ENCODE data around the gene CFP. TPM values are rescaled to one million over a fixed set of nuclear protein-coding genes. Genes with fewer than 3 reads are reported as not detected.

Gene CFP
- polyA plus RNA-seq, 1 donor from 2014 or later, result 4.8 TPM

GRCh38 chrX:47595716-47596251, 33.9 kb downstream of the CFP start:
- no peak overlapping the region for H3K27ac ChIP-seq (ENCODE audit: low read length)
- no peak overlapping the region for H3K4me2 ChIP-seq (ENCODE audit: low read length)
- no peak for TF ChIP-seq MXI1 (conservative IDR thresholded peaks at IDR 0.05; ENCODE audit: poor library complexity, severe bottlenecking)
- no peak overlapping the region for H3K4me3 ChIP-seq (ENCODE audit: low read length)
- H3K79me2 ChIP-seq (replicated peaks; ENCODE audit: insufficient read depth, low read length), result no peaks in the 10 kb centered on the region
- H3K9me3 ChIP-seq (ENCODE audit: low read length), result no peaks in the 10 kb centered on the region
- no peaks in the 10 kb centered on the region for H3F3A ChIP-seq (ENCODE audit: insufficient read depth, low read length, poor library complexity, severe bottlenecking)
- H3K36me3 ChIP-seq (ENCODE audit: insufficient read depth, low read length), result no peaks in the 10 kb centered on the region
- H3K9me2 ChIP-seq (ENCODE audit: insufficient read depth, low read length), result no peaks in the 10 kb centered on the region
- no peaks in the 10 kb centered on the region for H3K27me3 ChIP-seq (ENCODE audit: insufficient read depth, low read depth, low read length)
- no peak overlapping the region for H3K9ac ChIP-seq (ENCODE audit: low read length)
- H4K20me1 ChIP-seq (ENCODE audit: insufficient read depth), result no peaks in the 10 kb centered on the region
- no peak overlapping the region for H2AFZ ChIP-seq (ENCODE audit: low read depth, low read length)

GRCh38 chrX:47593522-47593921, 36.2 kb downstream of the CFP start:
- H3K9ac ChIP-seq (ENCODE audit: low read length), result no peak overlapping the region
- no peaks in the 10 kb centered on the region for H3K79me2 ChIP-seq (replicated peaks; ENCODE audit: insufficient read depth, low read length)
- H3K9me2 ChIP-seq (ENCODE audit: insufficient read depth, low read length), result no peaks in the 10 kb centered on the region
- no peak overlapping the region for H2AFZ ChIP-seq (ENCODE audit: low read depth, low read length)
- H3K4me3 ChIP-seq (ENCODE audit: low read length), result no peak overlapping the region
- no peaks in the 10 kb centered on the region for H3K27me3 ChIP-seq (ENCODE audit: insufficient read depth, low read depth, low read length)
- H3K9me3 ChIP-seq (ENCODE audit: low read length), result no peaks in the 10 kb centered on the region
- H3K27ac ChIP-seq (ENCODE audit: low read length), result no peak overlapping the region
- H3F3A ChIP-seq (ENCODE audit: insufficient read depth, low read length, poor library complexity, severe bottlenecking), result no peaks in the 10 kb centered on the region
- H3K4me2 ChIP-seq (ENCODE audit: low read length), result no peak overlapping the region
- no peaks in the 10 kb centered on the region for H3K36me3 ChIP-seq (ENCODE audit: insufficient read depth, low read length)
- TF ChIP-seq EP300 (conservative IDR thresholded peaks at IDR 0.05; ENCODE audit: poor library complexity, severe bottlenecking), result no peak
- TF ChIP-seq REST (IDR thresholded peaks at IDR 0.05; ENCODE audit: borderline replicate concordance), result no peak
- TF ChIP-seq EZH2 (IDR thresholded peaks at IDR 0.05; ENCODE audit: borderline replicate concordance, insufficient read depth, low read length, poor library complexity, severe bottlenecking), result no peak
- no peak for TF ChIP-seq RAD21 (conservative IDR thresholded peaks at IDR 0.05)
- no peak for TF ChIP-seq MXI1 (conservative IDR thresholded peaks at IDR 0.05; ENCODE audit: poor library complexity, severe bottlenecking)
- no peak for TF ChIP-seq CTCF (IDR thresholded peaks at IDR 0.05; ENCODE audit: poor library complexity, severe bottlenecking)
- no peak for TF ChIP-seq POLR2AphosphoS5 (IDR thresholded peaks at IDR 0.05)
- TF ChIP-seq SMC3 (conservative IDR thresholded peaks at IDR 0.05; ENCODE audit: poor library complexity), result no peak
- TF ChIP-seq TAF1 (IDR thresholded peaks at IDR 0.05; ENCODE audit: low read depth), result no peak
- no peaks in the 10 kb centered on the region for H4K20me1 ChIP-seq (ENCODE audit: insufficient read depth)

GRCh38 chrX:47590984-47591383, 38.7 kb downstream of the CFP start:
- Histone ChIP-seq H3K27me3 (ENCODE audit: insufficient read depth, low read depth, low read length) (no peaks in the 10 kb centered on the region), H2AFZ (ENCODE audit: low read depth, low read length) (no peak overlapping the region), H3K4me2 (ENCODE audit: low read length) (no peak overlapping the region), H3K27ac (ENCODE audit: low read length) (no peak overlapping the region), H3K4me3 (ENCODE audit: low read length) (no peak overlapping the region), H3K36me3 (ENCODE audit: insufficient read depth, low read length) (no peaks in the 10 kb centered on the region), H3K79me2 (replicated peaks; ENCODE audit: insufficient read depth, low read length) (no peaks in the 10 kb centered on the region), H4K20me1 (ENCODE audit: insufficient read depth) (no peaks in the 10 kb centered on the region), H3K9me3 (ENCODE audit: low read length) (no peaks in the 10 kb centered on the region), H3K9me2 (ENCODE audit: insufficient read depth, low read length) (no peaks in the 10 kb centered on the region), H3K9ac (ENCODE audit: low read length) (no peak overlapping the region), H3F3A (ENCODE audit: insufficient read depth, low read length, poor library complexity, severe bottlenecking) (no peaks in the 10 kb centered on the region)
- no peak for TF ChIP-seq MXI1 (conservative IDR thresholded peaks at IDR 0.05; ENCODE audit: poor library complexity, severe bottlenecking)
- no peak for TF ChIP-seq CTCF (IDR thresholded peaks at IDR 0.05; ENCODE audit: poor library complexity, severe bottlenecking)
- TF ChIP-seq TAF1 (IDR thresholded peaks at IDR 0.05; ENCODE audit: low read depth), result no peak
- TF ChIP-seq POLR2AphosphoS5 (IDR thresholded peaks at IDR 0.05), result no peak
- no peak for TF ChIP-seq EZH2 (IDR thresholded peaks at IDR 0.05; ENCODE audit: borderline replicate concordance, insufficient read depth, low read length, poor library complexity, severe bottlenecking)
- no peak for TF ChIP-seq RAD21 (conservative IDR thresholded peaks at IDR 0.05)
- TF ChIP-seq REST (IDR thresholded peaks at IDR 0.05; ENCODE audit: borderline replicate concordance), result no peak
- TF ChIP-seq EP300 (conservative IDR thresholded peaks at IDR 0.05; ENCODE audit: poor library complexity, severe bottlenecking), result no peak
- no peak for TF ChIP-seq SMC3 (conservative IDR thresholded peaks at IDR 0.05; ENCODE audit: poor library complexity)
